Loucy (cell line): ENCODE results near the gene ARL10.

Experiments
- H2AFZ ChIP-seq: fragments of 200-600 bp; sonication (generic); 2 replicates; pipeline ENCODE4 v1.6.0; 2016; ENCODE audit warnings: antibody characterized with exemption, mild to moderate bottlenecking, low read length, moderate library complexity
- H3F3A ChIP-seq: fragments of 200-600 bp; 2 replicates; pipeline ENCODE4 v1.6.0; 2016; ENCODE audit warnings: antibody characterized with exemption, low read depth, mild to moderate bottlenecking
- H3K27me3 ChIP-seq: fragments of 200-600 bp; sonication (generic); 2 replicates; pipeline ENCODE4 v1.6.1; 2014; ENCODE audit warnings: low read length, mild to moderate bottlenecking; ENCODE audit not compliant: insufficient read depth, poor library complexity, severe bottlenecking
- H3K36me3 ChIP-seq: fragments of 200-600 bp; sonication (generic); 2 replicates; pipeline ENCODE4 v1.6.1; 2016; ENCODE audit warnings: low read length; ENCODE audit not compliant: insufficient read depth
- H3K4me1 ChIP-seq: fragments of 200-600 bp; sonication (generic); 2 replicates; pipeline ENCODE4 v1.5.1; 2014; ENCODE audit warnings: low read length, mild to moderate bottlenecking; ENCODE audit not compliant: insufficient read depth, poor library complexity, severe bottlenecking
- H3K4me2 ChIP-seq: fragments of 200-600 bp; sonication (generic); 2 replicates; pipeline ENCODE4 v1.6.0; 2014; ENCODE audit warnings: antibody characterized with exemption, low read length, low read depth, mild to moderate bottlenecking; ENCODE audit not compliant: poor library complexity, severe bottlenecking
- H3K4me3 ChIP-seq: fragments of 200-600 bp; sonication (generic); 2 replicates; pipeline ENCODE4 v1.5.1; 2014; ENCODE audit warnings: low read length, mild to moderate bottlenecking, mixed read lengths; ENCODE audit not compliant: poor library complexity, severe bottlenecking
- H3K79me2 ChIP-seq: fragments of 200-600 bp; sonication (generic); 2 replicates; pipeline ENCODE4 v1.6.1; 2014; ENCODE audit warnings: low read length; ENCODE audit not compliant: insufficient read depth
- H3K9ac ChIP-seq: fragments of 200-600 bp; sonication (generic); 2 replicates; pipeline ENCODE4 v1.6.0; 2014; ENCODE audit warnings: mild to moderate bottlenecking, low read depth, low read length, moderate library complexity; ENCODE audit not compliant: poor library complexity, severe bottlenecking
- H3K9me2 ChIP-seq: fragments of 200-600 bp; sonication (generic); replicated peaks from 2 replicates; pipeline ENCODE4 v1.6.1; 2016; ENCODE audit warnings: low read depth, low read length, mixed read lengths
- H3K9me3 ChIP-seq: fragments of 200-600 bp; sonication (generic); 2 replicates; pipeline ENCODE4 v1.6.1; 2014; ENCODE audit warnings: mild to moderate bottlenecking, antibody characterized with exemption, low read length, low read depth; ENCODE audit not compliant: insufficient read depth
- H4K20me1 ChIP-seq: fragments of 200-600 bp; sonication (generic); 2 replicates; pipeline ENCODE4 v1.6.0; 2014; ENCODE audit warnings: antibody characterized with exemption, low read length, mild to moderate bottlenecking; ENCODE audit not compliant: insufficient read depth, poor library complexity, severe bottlenecking
- EZH2phosphoT487 ChIP-seq: fragments of 200-600 bp; IDR thresholded peaks from 2 replicates; pipeline ENCODE4 v1.6.1; 2018; ENCODE audit warnings: antibody characterized with exemption, mild to moderate bottlenecking, moderate library complexity, borderline replicate concordance
- TF ChIP-seq, protein P1 (sequence below): fragments of 200-600 bp; sonication (generic); conservative IDR thresholded peaks from 2 replicates; pipeline ENCODE4 v1.5.1; 2014; ENCODE audit warnings: mild to moderate bottlenecking, antibody characterized with exemption, low read length

ARL10 gene

GRCh38 chr5:176365351-176366231 lies at the start of gene ARL10:
TSS of gene ARL10 (plus strand) at chr5:176365487. CDS start at chr5:176365564, 77 bp downstream.
- Histone ChIP-seq H2AFZ (peak within 1 kb of the TSS; percentile 84), H3K4me3 (peak within 1 kb of the TSS; percentile 73), H4K20me1 (peaks cover 5% of the 10 kb centered on the region), H3K4me1 (peaks cover 7% of the 10 kb centered on the region), H3K9me2 (no peaks in the 10 kb centered on the region), H3K9ac (peak within 1 kb of the TSS; percentile 67), H3K79me2 (peaks cover 8% of the 10 kb centered on the region), H3K4me2 (peak within 1 kb of the TSS; percentile 71), H3K9me3 (no peaks in the 10 kb centered on the region), H3K36me3 (no peaks in the 10 kb centered on the region), H3F3A (no peaks in the 10 kb centered on the region), H3K27me3 (no peaks in the 10 kb centered on the region)
- TF ChIP-seq, protein P1, sequence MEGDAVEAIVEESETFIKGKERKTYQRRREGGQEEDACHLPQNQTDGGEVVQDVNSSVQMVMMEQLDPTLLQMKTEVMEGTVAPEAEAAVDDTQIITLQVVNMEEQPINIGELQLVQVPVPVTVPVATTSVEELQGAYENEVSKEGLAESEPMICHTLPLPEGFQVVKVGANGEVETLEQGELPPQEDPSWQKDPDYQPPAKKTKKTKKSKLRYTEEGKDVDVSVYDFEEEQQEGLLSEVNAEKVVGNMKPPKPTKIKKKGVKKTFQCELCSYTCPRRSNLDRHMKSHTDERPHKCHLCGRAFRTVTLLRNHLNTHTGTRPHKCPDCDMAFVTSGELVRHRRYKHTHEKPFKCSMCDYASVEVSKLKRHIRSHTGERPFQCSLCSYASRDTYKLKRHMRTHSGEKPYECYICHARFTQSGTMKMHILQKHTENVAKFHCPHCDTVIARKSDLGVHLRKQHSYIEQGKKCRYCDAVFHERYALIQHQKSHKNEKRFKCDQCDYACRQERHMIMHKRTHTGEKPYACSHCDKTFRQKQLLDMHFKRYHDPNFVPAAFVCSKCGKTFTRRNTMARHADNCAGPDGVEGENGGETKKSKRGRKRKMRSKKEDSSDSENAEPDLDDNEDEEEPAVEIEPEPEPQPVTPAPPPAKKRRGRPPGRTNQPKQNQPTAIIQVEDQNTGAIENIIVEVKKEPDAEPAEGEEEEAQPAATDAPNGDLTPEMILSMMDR: no peak
- no peak for TF ChIP-seq EZH2phosphoT487

GRCh38 chr5:176317534-176318374 lies 47.5 kb upstream of the ARL10 start:
- Histone ChIP-seq H3K9ac (no peak overlapping the region), H3K9me3 (no peaks in the 10 kb centered on the region), H3K4me1 (no peaks in the 10 kb centered on the region), H3K4me3 (no peak overlapping the region), H3F3A (no peaks in the 10 kb centered on the region), H3K79me2 (no peaks in the 10 kb centered on the region), H3K36me3 (no peaks in the 10 kb centered on the region), H2AFZ (no peak overlapping the region), H3K9me2 (no peaks in the 10 kb centered on the region), H3K4me2 (no peak overlapping the region), H4K20me1 (no peaks in the 10 kb centered on the region), H3K27me3 (no peaks in the 10 kb centered on the region)
- no peak for TF ChIP-seq EZH2phosphoT487
- TF ChIP-seq, protein P1: no peak

GRCh38 chr5:176319827-176320554 lies 45.3 kb upstream of the ARL10 start:
- H3K4me1 ChIP-seq: no peaks in the 10 kb centered on the region
- H3K9me3 ChIP-seq: no peaks in the 10 kb centered on the region
- no peaks in the 10 kb centered on the region for H3K79me2 ChIP-seq
- no peak overlapping the region for H3K9ac ChIP-seq
- no peaks in the 10 kb centered on the region for H3K27me3 ChIP-seq
- H3K36me3 ChIP-seq: no peaks in the 10 kb centered on the region
- no peak for TF ChIP-seq EZH2phosphoT487
- TF ChIP-seq, protein P1: peak; percentile 34; the same call in 1 of the 2 replicates
- H4K20me1 ChIP-seq: no peaks in the 10 kb centered on the region
- no peak overlapping the region for H3K4me2 ChIP-seq
- H3F3A ChIP-seq: no peaks in the 10 kb centered on the region
- H2AFZ ChIP-seq: no peak overlapping the region
- no peak overlapping the region for H3K4me3 ChIP-seq
- no peaks in the 10 kb centered on the region for H3K9me2 ChIP-seq
